ENCODE measurements around the gene THBD.
A peak's percentile ranks its signal among the peaks of the same experiment; 100 is the strongest.

THBD gene

DNA sequence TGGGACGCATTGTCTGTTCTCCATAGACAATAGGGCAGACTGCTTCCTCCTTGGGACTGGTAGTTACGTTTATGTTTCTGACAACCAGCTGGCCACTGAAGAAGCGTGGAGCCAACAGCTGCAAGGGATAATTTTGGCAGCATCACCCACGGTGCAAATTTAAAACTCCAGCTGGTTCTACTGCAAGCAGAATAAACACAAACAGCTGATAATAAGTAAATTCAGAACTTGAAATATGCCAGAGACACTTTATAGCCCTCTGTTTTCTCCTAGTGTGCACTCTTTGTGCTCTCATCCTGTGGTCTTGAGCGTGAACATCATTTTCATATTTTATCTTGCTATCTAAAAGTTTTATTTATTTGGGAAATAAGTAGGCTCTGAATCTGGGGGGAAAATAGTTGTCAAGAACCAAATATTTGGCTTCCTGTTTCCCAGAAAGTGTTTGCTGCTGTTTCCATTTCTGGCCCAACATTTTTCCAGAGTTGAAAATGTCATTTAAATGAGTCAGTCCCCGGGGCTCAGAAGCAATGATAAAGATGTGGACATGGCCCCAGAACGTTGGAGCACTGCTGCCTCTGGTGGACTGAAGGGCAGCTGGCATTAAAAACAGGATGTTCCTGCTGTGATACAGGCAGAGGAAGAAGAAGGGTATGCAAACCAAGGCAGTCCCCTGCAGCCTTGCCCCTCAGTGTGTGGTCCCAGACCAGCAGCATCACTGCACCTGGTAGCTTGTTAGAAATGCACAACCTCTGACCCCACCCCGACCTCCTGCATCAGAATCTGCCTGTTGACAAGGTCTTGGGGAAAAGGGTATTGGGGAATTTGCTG lies 12.5 kb upstream of the THBD start:
- no peak for DNase-seq (ENCODE audit: low spot score)

DNA sequence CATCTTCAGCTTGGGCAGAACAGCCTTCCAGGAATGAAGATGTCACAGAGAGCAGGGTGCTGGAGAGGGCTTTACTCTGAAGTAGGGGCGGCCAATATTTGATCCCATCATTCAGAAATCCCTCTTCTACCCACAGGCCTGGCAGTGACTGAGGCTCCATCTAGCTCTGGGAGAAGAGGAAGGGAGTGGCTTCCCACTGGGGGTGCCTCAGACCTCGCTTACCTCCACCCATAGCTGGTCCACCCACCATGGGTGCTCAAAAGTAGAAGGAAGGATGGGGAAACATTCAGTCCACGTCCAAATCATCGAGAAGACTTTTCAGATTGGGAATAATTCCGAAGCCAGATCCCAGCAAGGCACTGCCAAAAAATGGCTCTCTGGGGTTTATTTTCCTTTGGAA lies 11.8 kb upstream of the THBD start:
- no peak for DNase-seq (ENCODE audit: low spot score)

DNA sequence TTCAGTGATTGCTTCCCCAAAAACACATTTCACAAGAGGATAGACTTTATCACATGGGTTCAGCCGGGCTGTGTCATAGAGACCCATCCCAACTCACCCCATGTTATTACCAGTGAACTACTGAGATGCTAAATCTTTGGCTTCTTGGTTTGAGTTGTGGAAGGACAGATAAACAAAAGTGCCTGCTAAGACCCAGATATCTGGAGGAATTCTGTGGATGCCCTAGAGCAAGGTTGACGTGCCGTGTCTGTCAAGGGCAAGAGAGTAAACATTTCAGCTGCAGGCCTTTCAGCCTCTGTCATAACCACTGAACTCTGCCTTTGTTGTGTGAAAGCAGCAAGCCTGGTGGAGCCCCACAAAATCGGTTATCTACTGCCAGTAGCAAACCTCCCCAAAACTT lies 11.2 kb upstream of the THBD start:
- DNase-seq (ENCODE audit: low spot score) = no peak

DNA sequence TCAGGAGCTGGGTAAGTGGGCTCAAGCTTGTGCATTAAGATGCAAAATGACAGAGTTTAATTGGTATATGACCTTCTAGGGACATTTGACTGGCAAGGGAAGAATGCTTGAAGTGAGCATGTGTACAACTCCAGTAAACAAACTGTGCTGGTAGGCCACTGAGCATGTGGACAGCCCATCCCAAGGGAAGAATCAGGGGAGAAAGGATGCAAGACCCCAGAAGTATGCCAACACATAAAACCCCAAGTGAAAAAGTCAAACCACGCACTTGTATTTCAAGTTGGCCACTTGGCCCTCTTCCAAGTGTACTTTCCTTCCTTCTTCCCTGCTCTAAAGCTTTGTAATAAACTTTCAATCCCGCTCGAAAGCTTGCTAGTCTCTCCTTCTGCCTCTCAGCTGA lies 10.4 kb upstream of the THBD start:
- no peak for DNase-seq (ENCODE audit: low spot score)

- no peak for DNase-seq (ENCODE audit: low spot score)
Measured at GRCh38 chr20:23059001-23059400, 9.5 kb upstream of the THBD start.

DNA sequence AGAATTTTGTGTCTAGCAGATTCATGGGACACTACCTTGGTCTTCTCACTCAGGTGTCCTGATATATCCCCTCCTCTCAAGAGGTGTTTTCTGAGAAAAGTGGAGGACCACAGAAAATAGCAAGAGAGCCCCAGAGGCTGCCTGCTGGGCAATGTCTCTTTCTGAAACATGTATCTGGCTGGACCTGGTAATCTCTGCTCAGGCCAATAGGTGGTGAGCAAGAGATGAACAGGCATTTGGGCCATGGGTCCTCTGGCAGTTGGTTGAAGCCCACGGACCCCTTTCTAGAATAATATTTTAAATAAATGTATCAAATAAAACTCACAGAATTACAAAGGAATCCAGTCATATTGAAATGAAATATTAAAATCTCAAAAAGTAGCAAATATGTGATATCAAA lies 8.8 kb upstream of the THBD start:
- no peak for DNase-seq (ENCODE audit: low spot score)

- DNase-seq (ENCODE audit: low spot score) = no peak
Measured at GRCh38 chr20:23052904-23053303, 3.4 kb upstream of the THBD start.

DNA sequence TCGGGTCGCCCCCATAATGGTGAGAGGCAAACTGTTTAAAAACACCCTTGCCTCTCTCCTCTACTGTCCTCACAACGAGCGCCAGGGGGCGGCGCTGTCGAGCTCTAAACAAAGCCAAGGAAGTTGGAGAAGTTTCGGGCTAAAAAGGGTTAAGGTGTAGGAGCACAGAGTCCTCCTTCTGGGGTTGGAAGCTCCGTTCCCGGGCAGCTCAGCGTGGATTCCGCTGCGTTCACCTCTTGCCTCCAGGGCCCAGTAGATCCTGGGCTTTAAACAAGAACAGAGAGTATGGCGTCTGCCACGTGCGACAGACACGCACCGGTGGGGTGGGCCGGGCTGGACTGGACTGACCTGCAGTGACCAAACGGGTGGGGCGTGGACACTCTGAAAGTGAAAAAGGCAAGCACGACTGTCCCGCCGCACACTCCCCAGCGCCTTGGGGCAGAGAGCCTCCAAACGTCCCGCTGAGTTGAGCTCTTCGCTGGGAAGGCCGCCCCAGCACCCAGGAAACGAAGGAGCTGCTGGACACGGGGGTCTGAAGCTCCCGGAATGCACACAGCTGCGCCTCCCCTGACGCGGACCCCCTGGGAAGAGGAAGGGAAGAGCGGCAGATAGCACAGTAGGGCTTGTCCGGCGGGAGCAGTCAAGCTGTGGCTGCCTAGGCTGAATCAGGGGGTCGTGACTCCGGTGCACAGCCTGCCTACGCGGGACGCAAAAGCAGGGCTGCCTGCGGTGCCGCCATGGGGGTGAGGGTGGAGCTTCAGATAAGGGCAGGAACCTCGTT lies 1.6 kb upstream of the THBD start:
- peak; percentile 13 for DNase-seq (ENCODE audit: low spot score)

- no peak for DNase-seq (ENCODE audit: low spot score)
Measured at GRCh38 chr20:23050076-23050838, 785 bp upstream of the THBD start.

DNA sequence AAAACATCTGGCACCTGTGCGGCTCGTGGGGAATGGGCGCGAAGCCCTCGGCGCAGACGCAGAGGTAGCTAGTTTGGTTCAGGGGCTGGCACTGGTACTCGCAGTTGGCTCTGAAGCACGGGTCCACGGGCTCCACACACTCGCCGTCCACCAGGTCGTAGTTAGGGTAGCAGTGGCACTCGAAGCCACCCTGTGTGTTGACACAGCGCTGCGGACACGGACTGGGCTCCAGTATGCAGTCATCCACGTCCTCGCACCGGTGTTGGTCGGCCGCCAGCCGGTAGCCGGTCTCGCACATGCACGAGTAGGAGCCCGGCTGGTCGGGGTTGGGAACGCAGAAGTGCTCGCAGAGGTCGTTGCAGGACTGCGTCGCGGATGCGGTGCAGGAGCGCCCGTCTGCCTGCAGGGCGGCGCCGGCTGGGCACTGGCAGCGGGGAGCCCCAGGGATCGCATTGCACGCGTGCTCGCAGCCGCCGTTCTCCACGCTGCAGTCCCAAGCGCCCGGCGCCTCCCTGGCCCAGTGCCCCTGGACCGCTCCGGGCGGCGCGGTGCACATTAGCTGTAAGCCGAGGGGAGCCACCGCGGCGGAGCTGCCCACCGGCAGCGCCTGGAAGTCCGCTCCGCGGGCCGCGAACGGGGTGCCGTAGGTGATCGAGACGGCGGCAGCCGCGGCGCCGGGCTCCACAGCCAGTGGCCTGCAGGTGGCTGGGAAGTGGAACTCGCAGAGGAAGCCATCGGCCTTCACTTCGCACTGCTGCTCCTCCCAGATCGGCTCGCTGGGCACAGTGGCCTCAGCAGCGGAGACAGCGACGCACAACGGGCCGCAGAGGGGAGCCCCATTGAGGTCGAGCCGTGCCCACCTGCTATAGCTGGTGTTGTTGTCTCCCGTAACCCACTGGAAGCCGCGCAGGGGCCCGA lies 930 bp downstream of the THBD start:
- peak; percentile 8 for DNase-seq (ENCODE audit: low spot score)

- no peak for DNase-seq (ENCODE audit: low spot score)
Measured at GRCh38 chr20:23047738-23048214, 1.7 kb downstream of the THBD start.

DNA sequence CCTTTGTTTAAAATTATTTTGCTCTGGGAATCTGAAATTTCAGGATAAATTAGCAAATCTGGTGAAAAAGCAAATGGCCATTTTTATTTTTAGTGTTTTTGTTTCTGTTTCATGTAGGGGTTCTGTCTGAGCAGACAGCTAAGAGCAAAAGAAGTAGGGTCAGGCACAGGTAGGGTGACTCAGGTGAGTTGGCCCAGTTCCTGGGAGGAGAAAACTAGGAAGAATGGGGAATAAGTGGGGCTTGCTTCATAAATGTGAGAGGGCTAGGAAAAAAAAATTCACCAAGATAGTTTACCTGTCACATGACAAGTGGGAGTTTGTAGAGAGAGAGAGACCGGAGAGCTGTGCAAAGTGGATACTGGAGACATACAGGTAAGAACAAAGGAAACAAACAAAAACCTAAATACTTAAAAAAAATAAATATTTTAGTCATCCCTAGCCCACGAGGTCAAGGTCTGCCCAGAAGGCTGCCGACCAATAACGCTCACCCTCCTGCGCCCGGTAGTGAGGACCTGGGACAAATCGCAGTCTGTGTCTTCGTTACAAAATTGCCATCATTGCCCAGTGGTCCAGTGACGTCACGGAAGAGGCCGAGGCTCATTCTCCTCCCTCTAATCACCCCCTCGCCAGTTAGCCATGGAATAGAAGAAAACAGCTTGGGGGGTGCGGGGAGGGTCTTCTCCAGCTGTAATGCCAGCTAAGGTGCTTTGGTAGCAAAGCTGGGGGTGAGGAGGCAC lies 2.3 kb downstream of the THBD start:
- no peak for DNase-seq (ENCODE audit: low spot score)

- no peak for DNase-seq (ENCODE audit: low spot score)
Measured at GRCh38 chr20:23046431-23046830, 3.0 kb downstream of the THBD start.

GRCh38 chr20:23043376-23043775 lies 6.1 kb downstream of the THBD start:
- DNase-seq (ENCODE audit: low spot score) = no peak

GRCh38 chr20:23042270-23042669 lies 7.2 kb downstream of the THBD start:
- no peak for DNase-seq (ENCODE audit: low spot score)

DNA sequence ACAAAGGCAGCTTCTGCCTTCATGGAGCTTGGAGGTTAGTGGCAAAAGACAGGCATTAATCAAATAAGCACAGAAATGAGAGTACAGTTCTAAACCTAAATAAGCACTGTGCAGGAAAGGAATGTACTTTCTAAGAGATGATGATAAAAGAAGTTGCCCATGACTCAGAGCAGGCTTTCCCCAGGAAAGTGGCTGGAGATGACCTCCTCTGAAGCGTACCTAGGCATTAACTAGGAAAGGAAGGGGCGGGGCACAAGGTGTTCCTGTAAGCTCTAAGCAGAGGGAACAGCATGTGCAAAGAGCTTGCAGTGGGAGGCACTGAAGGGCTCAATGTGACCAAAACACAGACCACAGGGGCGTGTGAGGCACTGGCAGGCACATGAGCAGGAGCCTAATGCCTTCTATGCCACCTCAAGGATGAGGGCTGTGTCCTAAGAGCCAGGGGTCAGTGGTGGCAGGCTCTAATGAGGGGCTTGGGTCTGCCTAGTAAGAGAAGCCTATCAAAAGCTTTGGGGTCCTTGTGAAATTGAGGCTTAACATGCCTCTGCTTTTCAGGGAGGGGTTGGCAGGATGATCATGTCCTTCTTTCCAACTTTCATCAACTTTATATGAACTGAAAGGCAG lies 9.5 kb downstream of the THBD start:
- no peak for DNase-seq (ENCODE audit: low spot score)

- no peak for DNase-seq (ENCODE audit: low spot score)
Measured at GRCh38 chr20:23039136-23039875, 10.2 kb downstream of the THBD start.

DNA sequence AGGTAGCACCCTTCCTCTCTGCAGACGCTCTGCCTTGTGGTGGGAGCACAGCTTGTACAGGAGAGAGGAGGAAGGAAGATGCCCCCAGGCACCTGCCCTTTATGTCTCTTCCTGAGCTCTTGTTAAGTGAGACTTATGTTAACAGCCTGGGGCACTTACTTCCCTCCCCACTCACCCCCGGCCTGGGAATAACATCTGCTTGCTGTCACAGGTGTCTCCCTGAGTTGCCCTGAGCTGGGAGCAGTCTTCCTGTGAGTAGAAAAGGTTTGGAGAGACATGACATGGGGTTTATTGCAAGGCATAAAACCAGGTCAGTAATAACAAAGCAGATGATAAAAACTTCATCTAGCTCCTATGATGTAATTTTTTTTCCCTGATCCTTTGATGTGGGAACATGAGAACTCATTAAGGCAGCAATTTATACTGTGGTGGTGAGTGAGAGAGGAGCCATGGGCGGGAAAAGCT lies 12.4 kb downstream of the THBD start:
- no peak for DNase-seq (ENCODE audit: low spot score)

DNA sequence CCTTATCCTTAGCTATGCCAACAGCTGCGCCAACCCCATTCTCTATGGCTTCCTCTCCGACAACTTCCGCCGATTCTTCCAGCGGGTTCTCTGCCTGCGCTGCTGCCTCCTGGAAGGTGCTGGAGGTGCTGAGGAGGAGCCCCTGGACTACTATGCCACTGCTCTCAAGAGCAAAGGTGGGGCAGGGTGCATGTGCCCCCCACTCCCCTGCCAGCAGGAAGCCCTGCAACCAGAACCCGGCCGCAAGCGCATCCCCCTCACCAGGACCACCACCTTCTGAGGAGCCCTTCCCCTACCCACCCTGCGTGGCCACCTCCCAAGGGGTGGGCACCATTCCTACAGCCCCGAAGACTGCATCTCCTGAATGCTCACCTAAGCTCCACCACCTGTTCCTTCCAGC lies 13.1 kb downstream of the THBD start:
- DNase-seq (ENCODE audit: low spot score) = no peak

- DNase-seq (ENCODE audit: low spot score) = no peak
Measured at GRCh38 chr20:23035731-23036130, 13.7 kb downstream of the THBD start.

All from CD4-positive, alpha-beta T cell treated with Interleukin-15 for 4 hours (primary cell).